Activated gamma-delta T cell treated with anti-CD3 and anti-CD28 coated beads, Interleukin-2, amount 50 U/mL, for 16 hours (primary cell): ENCODE results near the gene MAP2K4.

Experiments
- DNase-seq: peaks from one replicate; pipeline ENCODE4 v3.0.0-alpha.2; 2020; ENCODE audit warnings: low read depth

MAP2K4 gene

DNA sequence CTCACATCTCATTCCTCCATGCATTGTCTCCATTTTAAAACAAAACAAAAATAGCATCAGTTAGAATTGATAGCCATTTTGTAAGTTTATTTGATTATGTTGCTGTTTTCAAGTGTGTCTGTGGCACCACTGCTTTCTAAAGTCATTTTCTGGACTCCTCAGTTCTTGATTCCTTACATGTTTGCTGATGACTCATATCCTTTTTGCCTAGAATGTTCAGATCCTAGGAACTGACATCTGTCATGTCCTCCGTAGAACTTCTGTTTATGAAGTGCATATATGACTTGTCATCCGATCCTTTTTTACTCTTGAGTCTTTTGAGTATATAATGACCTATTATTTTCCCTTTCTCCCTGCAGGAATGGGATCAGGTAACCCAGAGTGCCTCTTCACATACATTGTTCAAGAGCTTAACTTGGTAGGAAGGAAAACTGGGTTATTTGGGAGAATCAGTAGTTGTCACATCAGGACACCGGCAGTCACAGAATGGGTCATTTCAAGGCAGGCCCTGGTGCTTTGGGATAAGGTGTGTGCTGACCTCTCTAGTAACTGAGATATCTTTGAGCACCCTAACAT, 69.2 kb downstream of the MAP2K4 start:
- no peak for DNase-seq

DNA sequence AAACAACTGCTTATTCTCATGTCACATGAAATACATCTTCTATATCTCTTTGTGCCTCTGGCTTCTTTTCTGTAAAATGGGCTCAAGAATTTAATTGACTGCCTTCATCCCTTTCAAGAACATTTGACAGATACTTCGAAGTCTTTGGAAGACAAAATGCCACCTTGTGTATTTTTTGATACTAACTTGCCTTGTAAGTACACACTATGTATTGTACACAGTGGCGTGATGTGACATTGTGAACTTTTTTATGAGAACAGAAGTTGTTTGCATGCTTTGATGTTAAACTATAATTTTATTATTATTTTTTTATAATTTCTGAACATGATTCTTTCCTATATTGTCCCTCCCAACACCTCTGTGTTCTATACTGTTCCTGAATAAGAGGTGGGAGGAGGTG, 73.7 kb downstream of the MAP2K4 start:
- no peak for DNase-seq

- no peak for DNase-seq
These were observed 74.8 kb downstream of the MAP2K4 start for GRCh38 chr17:12095522-12095921.

- no peak for DNase-seq
These were observed 76.6 kb downstream of the MAP2K4 start for GRCh38 chr17:12097326-12097725.

DNA sequence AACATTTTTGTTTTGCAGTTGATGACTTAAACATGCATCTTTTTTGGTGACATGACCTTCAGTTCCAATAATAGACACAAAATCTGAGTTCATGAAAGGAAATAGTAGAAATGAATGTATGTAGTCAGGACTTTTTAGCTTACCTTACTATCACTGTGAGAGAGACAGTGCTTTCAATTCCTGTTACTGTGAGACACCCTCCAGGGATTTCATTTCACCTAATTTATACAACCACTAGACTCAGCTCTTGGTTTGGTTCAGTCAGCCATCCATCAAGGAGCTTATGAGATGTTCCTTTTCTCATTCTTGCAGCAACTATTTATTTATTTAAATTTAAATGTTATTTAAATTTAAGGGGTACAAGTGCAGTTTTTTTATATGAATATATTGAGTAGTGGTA, 77.9 kb downstream of the MAP2K4 start:
- DNase-seq, result no peak

DNA sequence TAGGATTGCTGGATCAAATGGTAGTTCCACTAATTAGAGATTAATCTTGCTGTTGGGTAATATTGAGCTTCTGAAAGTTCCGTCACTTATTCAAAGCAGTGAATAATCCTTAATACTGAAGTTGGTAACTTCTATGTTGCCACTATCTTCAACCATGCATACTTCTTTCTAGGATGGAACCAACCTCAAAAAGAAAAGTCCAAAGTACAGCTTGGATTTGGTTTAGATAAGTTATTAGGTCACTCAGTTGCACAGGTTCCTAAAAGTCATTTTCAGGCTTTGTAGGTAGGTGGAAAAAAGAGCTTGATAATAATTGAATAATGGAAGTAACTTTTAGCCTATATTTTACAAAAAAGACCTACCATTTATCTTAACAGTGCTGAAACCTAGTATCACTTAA, 78.7 kb downstream of the MAP2K4 start:
- DNase-seq, result no peak

GRCh38 chr17:12104831-12105230, 84.2 kb downstream of the MAP2K4 start:
- DNase-seq, result no peak

GRCh38 chr17:12107905-12108304, 87.2 kb downstream of the MAP2K4 start:
- no peak for DNase-seq

DNA sequence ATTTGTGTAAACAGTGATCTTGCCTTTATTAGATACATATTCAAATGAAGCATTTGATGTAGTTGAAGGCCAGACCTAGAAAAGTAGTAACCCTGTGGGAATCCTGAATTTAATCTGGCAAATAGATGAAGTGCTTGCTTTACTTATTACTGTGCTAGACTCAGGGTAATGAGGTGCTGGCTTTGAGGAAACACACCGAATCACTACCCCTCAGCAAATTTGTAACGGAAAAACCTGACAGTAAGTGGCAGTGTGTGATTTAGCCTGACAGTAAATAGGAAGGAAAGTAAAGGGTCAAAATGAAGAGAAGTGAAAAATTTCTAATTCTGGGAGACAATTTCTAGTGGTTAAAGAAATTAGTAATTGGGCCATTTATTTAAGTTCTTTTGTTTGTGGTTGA, 90.2 kb downstream of the MAP2K4 start:
- no peak for DNase-seq

DNA sequence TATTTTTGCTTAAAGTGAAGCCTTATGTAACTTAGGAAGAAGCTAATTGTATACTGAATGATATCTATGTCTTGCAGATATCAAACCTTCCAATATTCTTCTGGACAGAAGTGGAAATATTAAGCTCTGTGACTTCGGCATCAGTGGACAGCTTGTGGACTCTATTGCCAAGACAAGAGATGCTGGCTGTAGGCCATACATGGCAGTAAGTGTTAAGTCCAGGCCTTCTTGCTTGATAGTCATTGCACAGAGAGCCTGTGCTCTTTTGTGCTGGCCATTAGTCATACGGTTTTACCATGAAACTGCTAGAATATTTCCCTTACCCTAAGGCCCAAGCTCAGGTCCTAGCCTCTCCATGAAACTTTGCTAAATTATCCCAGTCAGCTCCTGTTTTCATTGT, 92.5 kb downstream of the MAP2K4 start:
- DNase-seq, result no peak

DNA sequence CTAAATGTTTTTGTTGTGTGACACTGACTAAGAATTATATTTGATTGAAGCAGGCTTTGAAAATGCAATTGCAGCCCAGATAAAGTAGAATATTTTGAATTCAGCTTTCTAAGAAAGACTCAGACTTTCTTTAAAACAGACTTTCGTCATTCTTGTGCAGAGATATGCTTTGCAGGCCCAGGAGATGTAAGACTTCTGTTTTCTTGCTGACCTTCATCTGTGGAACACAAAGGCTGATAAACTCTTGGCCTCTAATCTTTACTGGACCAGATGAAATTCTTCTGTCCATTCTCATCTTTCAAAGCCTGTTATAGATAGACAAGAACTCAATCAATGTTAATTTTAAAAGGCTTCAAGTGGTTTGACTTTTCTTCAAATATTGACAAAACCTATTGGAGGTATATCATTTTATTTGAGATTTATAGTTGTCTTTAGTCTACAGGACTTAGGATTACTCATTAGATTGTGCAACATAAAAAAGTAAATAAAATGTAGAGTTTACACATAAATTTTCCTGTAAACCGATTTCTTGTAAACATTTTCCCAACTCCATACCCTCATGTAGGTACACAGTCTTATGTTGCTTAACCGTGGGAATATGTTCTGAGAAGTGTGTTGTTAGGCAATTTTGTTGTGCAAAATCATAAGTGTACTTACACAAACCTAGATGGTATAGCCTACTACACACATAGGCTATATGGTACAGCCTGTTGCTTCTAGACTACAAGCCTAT, 94.2 kb downstream of the MAP2K4 start:
- no peak for DNase-seq

GRCh38 chr17:12116143-12116542, 95.5 kb downstream of the MAP2K4 start:
- no peak for DNase-seq

- DNase-seq, result no peak
These were observed 97.9 kb downstream of the MAP2K4 start for GRCh38 chr17:12118617-12119016.

GRCh38 chr17:12122075-12122474, 101.4 kb downstream of the MAP2K4 start:
- DNase-seq, result no peak

DNA sequence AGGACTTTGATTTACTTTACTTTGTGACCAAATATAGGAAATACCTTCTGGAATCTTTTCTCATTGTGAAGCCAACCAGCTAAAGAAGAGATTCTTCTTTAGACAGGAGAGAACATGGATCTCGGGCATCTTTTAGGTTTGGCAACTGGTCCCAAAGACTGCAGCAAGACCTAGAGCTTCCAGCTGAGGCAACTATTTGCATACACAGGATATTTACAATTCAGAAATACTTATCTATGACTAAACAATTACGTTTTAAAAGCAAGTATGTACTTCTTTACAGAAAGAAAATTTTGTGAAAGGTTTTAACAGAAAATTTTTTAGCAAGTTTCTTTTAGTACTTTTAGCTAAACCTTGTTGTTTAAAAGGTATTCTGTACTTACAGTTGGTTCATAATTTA, 106.5 kb downstream of the MAP2K4 start:
- no peak for DNase-seq

DNA sequence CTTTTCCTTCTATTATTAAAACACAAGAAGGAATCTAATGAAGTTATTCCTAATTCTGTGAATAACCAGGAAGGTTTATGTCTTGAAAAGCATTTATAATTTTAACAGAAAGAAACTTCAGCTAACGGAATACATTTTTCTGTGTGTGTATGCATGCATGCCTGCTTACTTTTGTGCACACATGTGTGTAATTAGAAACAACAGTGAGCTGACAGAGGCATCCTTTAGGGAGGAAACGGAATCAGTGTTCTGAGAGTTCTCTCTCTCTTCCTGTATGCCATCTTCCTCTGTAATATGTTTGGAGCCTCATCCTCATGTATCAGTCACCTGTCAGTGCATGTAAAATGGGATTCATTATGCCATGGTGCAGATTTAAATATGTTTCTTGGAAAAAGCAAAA, 107.0 kb downstream of the MAP2K4 start:
- DNase-seq, result no peak

GRCh38 chr17:12128946-12129345, 108.3 kb downstream of the MAP2K4 start:
- no peak for DNase-seq

- DNase-seq, result no peak
These were observed 112.5 kb downstream of the MAP2K4 start for GRCh38 chr17:12133183-12133582.

- no peak for DNase-seq
These were observed 113.4 kb downstream of the MAP2K4 start for GRCh38 chr17:12134101-12134500.

DNA sequence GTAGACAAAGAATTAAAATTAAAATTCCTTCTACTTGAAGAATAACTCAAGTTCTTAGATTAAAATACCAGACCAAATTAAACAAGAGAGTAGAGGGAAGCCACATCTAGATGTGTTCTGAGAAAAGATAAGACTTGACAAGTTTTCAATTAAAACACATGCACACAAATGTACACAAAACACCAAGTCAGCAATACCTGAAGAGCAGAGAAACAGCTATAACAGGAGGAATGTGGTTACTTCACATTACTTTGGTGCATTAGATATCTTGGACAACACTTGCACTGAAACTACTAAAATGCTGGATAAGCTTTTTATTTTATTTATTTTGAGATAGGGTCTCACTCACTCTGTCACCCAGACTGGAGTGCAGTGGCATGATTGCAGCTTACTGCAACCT, 113.9 kb downstream of the MAP2K4 start:
- no peak for DNase-seq

DNA sequence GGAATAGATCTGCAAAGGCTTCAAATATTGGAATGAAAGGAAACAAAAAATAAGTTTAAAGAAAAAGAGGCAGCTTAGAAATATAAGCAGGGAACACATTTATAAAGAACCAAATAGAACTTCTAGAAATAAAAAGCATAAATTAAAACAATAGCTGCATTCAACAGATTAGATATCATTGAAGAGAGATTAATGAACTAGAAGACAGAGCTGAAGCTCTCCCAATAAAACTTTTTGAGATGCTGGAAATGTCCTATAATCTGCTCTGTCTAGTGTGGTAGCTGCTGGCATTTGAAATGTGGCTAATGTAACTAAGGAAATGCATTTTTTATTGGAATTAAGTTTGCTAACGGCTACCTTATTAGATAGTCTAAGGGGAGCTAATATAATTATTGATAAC, 115.6 kb downstream of the MAP2K4 start:
- no peak for DNase-seq

- DNase-seq, result no peak
These were observed 116.0 kb downstream of the MAP2K4 start for GRCh38 chr17:12136646-12137045.

DNA sequence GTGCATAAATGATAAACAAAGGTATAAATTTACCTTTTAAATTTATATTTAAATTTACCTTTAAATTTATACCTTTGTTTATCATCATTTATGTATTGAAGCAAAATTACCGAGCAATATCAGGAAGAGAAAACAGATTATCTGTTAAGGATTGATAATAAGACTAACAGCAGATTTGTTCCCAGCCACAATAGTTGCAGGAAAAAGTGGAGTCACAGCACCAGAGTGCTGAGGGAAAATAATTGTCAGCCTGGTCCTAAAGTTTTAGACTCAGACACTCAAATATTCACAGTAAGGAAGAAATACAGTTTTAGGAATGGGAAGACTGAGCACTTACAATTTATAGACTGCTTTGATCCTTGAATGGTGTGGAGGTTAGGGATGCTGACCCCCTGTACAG, 117.2 kb downstream of the MAP2K4 start:
- no peak for DNase-seq

DNA sequence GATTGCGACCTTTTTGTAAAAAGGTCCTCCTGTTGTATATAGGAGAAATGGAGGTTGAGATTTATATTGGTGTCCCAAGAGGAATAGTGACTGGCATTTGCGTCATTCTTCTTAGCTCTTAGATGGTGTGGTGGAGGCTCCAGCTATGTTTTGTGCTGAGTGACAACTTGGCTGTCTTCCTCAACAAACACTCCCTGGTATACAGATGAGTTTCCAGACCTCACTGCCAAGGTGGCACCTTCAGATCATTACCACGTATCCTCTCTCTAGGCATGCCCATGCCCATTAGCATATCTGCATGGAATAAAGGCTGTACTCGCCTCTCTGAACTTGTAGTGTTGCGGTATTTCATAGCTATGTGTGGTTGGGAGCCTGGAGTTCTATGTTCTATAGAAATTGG, 120.0 kb downstream of the MAP2K4 start:
- no peak for DNase-seq
